Measurements from ENCODE around the gene KRT76. TPM values are rescaled to one million over a fixed set of nuclear protein-coding genes. Genes with fewer than 3 reads are reported as not detected.

The KRT76 gene
- total RNA-seq, 2 donors from 2014 or later, result not detected

- no peak for TF ChIP-seq CTCF (IDR thresholded peaks at IDR 0.05)
- Histone ChIP-seq H3K9ac (ENCODE audit: low read depth in 2 of 2, low read length in 2 of 2) (no peak overlapping the region), H3K4me1 (no peaks in the 10 kb centered on the region), H3K9me3 (no peaks in the 10 kb centered on the region), H3K27me3 (no peaks in the 10 kb centered on the region), H3K36me3 (no peaks in the 10 kb centered on the region), H3K4me3 (no peak overlapping the region), H3K27ac (no peak overlapping the region)
- intact Hi-C loops (cut with DNase I), result no loop called here
- DNase-seq, result no peak
These were observed 421 bp upstream of the KRT76 start for GRCh38 chr12:52777566-52777965.

GRCh38 chr12:52776435-52776834 lies 710 bp downstream of the KRT76 start:
- Histone ChIP-seq H3K4me3 (no peak overlapping the region), H3K9me3 (no peaks in the 10 kb centered on the region), H3K9ac (ENCODE audit: low read depth in 2 of 2, low read length in 2 of 2) (no peak overlapping the region), H3K27ac (no peak overlapping the region), H3K4me1 (no peaks in the 10 kb centered on the region), H3K36me3 (no peaks in the 10 kb centered on the region), H3K27me3 (no peaks in the 10 kb centered on the region)
- no peak for DNase-seq
- no peak for TF ChIP-seq CTCF (IDR thresholded peaks at IDR 0.05)
- intact Hi-C loops (cut with DNase I), result no loop called here

- Histone ChIP-seq H3K9me3 (no peaks in the 10 kb centered on the region), H3K27ac (no peak overlapping the region), H3K36me3 (no peaks in the 10 kb centered on the region), H3K9ac (ENCODE audit: low read depth in 2 of 2, low read length in 2 of 2) (no peak overlapping the region), H3K4me3 (no peak overlapping the region), H3K27me3 (no peaks in the 10 kb centered on the region), H3K4me1 (no peaks in the 10 kb centered on the region)
- DNase-seq, result no peak
- intact Hi-C loops (cut with DNase I), result no loop called here
- no peak for TF ChIP-seq CTCF (IDR thresholded peaks at IDR 0.05)
These were observed 2.4 kb downstream of the KRT76 start for GRCh38 chr12:52774629-52775250.

GRCh38 chr12:52772772-52773171 lies 4.4 kb downstream of the KRT76 start:
- no peaks in the 10 kb centered on the region for H3K27me3 ChIP-seq
- H3K27ac ChIP-seq, result no peak overlapping the region
- no peak for TF ChIP-seq CTCF (IDR thresholded peaks at IDR 0.05)
- H3K4me3 ChIP-seq, result no peak overlapping the region
- H3K9ac ChIP-seq (ENCODE audit: low read depth in 2 of 2, low read length in 2 of 2), result no peak overlapping the region
- intact Hi-C loops (cut with DNase I), result no loop called here
- no peaks in the 10 kb centered on the region for H3K4me1 ChIP-seq
- DNase-seq, result no peak
- H3K36me3 ChIP-seq, result no peaks in the 10 kb centered on the region
- no peaks in the 10 kb centered on the region for H3K9me3 ChIP-seq

GRCh38 chr12:52772188-52772587 lies 5.0 kb downstream of the KRT76 start:
- Histone ChIP-seq H3K4me3 (no peak overlapping the region), H3K36me3 (no peaks in the 10 kb centered on the region), H3K4me1 (no peaks in the 10 kb centered on the region), H3K9me3 (no peaks in the 10 kb centered on the region), H3K27me3 (no peaks in the 10 kb centered on the region), H3K9ac (ENCODE audit: low read depth in 2 of 2, low read length in 2 of 2) (no peak overlapping the region), H3K27ac (no peak overlapping the region)
- intact Hi-C loops (cut with DNase I), result no loop called here
- no peak for DNase-seq
- TF ChIP-seq CTCF (IDR thresholded peaks at IDR 0.05), result no peak
